Effector memory CD8-positive, alpha-beta T cell (primary cell): Measurements from ENCODE around the gene GXYLT2.

Source experiments
- ATAC-seq: fragments of 150-1000 bp; cut with Tn5 transposase; replicated peaks from 2 replicates; pipeline ENCODE4 v1.10.0; 2021; ENCODE audit warnings: mild to moderate bottlenecking, moderate library complexity
- DNase-seq, 3 experiments: peaks; one replicate each; pipeline ENCODE4 v3.0.0; 2021
- H3K27ac Mint-ChIP-seq, 2 donors: one replicate each; pipeline ENCODE4 v1.8.0; 2022; ENCODE audit warnings: mild to moderate bottlenecking in 2 of 2, mixed read lengths in 2 of 2, moderate library complexity in 2 of 2
- H3K27me3 Mint-ChIP-seq, 2 donors: one replicate each; pipeline ENCODE4 v1.8.0; 2022; ENCODE audit warnings: mixed read lengths in 2 of 2
- H3K36me3 Mint-ChIP-seq: one replicate; pipeline ENCODE4 v1.8.0; 2022; ENCODE audit warnings: mild to moderate bottlenecking, moderate library complexity, mixed read lengths; ENCODE audit not compliant: insufficient read depth
- H3K4me1 Mint-ChIP-seq, 2 donors: one replicate each; pipeline ENCODE4 v1.8.0; 2022; ENCODE audit warnings: low read depth in 2 of 2, mixed read lengths in 2 of 2
- H3K4me3 Mint-ChIP-seq, 2 donors: one replicate each; pipeline ENCODE4 v1.8.0; 2022; ENCODE audit warnings: mild to moderate bottlenecking in 2 of 2, mixed read lengths in 2 of 2, moderate library complexity in 2 of 2
- H3K9me3 Mint-ChIP-seq, 2 donors: one replicate each; pipeline ENCODE4 v1.8.0; 2022; ENCODE audit warnings: mixed read lengths in 2 of 2

The GXYLT2 gene

GRCh38 chr3:72887343-72887704 lies 522 bp upstream of the GXYLT2 start:
- peaks cover 65 to 80% of the 10 kb centered on the region in 2 donors for H3K27me3 Mint-ChIP-seq
- DNase-seq: no peak

GRCh38 chr3:72888546-72889309 lies 882 bp downstream of the GXYLT2 start:
- H3K4me3 Mint-ChIP-seq: peak overlapping the region in 1 of 2 donors; percentile 24

More at GRCh38 chr3:72887343-72887704, 522 bp upstream of the GXYLT2 start:
- no peak for ATAC-seq
- Mint-ChIP-seq H3K36me3 (no peaks in the 10 kb centered on the region), H3K4me1 (peaks cover 3 to 4% of the 10 kb centered on the region in 2 donors), H3K27ac (no peak overlapping the region), H3K4me3 (peak overlapping the region; percentile 60 to 68), H3K9me3 (no peaks in the 10 kb centered on the region)

GRCh38 chr3:72889310-72890165 lies 1.7 kb downstream of the GXYLT2 start:
- Mint-ChIP-seq H3K4me3 (no peak overlapping the region), H3K27me3 (peaks cover 78 to 90% of the 10 kb centered on the region in 2 donors)

More at GRCh38 chr3:72888546-72889309, 882 bp downstream of the GXYLT2 start:
- peaks cover 78 to 92% of the 10 kb centered on the region in 2 donors for H3K27me3 Mint-ChIP-seq
- peaks cover 3 to 4% of the 10 kb centered on the region in 2 donors for H3K4me1 Mint-ChIP-seq
- ATAC-seq (no peak), DNase-seq (no peak)
- no peaks in the 10 kb centered on the region for H3K9me3 Mint-ChIP-seq
- no peak overlapping the region for H3K27ac Mint-ChIP-seq
- H3K36me3 Mint-ChIP-seq: no peaks in the 10 kb centered on the region

GRCh38 chr3:72890166-72890925 lies 2.5 kb downstream of the GXYLT2 start:
- Mint-ChIP-seq H3K36me3 (peaks cover 3% of the 10 kb centered on the region), H3K27me3 (peaks cover 84 to 90% of the 10 kb centered on the region in 2 donors), H3K9me3 (no peaks in the 10 kb centered on the region), H3K4me3 (no peak overlapping the region), H3K4me1 (peaks cover 3 to 4% of the 10 kb centered on the region in 2 donors), H3K27ac (no peak overlapping the region)
- DNase-seq (no peak), ATAC-seq (no peak)

More at GRCh38 chr3:72889310-72890165, 1.7 kb downstream of the GXYLT2 start:
- peaks cover 2% of the 10 kb centered on the region for H3K36me3 Mint-ChIP-seq
- DNase-seq (no peak), ATAC-seq (no peak)
- peaks cover 3 to 4% of the 10 kb centered on the region in 2 donors for H3K4me1 Mint-ChIP-seq
- no peaks in the 10 kb centered on the region for H3K9me3 Mint-ChIP-seq
- H3K27ac Mint-ChIP-seq: no peak overlapping the region

- H3K27ac Mint-ChIP-seq: no peak overlapping the region
- ATAC-seq (no peak), DNase-seq (no peak)
- H3K4me3 Mint-ChIP-seq: no peak overlapping the region
- no peaks in the 10 kb centered on the region for H3K9me3 Mint-ChIP-seq
- peaks cover 83 to 85% of the 10 kb centered on the region in 2 donors for H3K27me3 Mint-ChIP-seq
- peaks cover 3% of the 10 kb centered on the region for H3K36me3 Mint-ChIP-seq
- peaks cover 3 to 4% of the 10 kb centered on the region in 2 donors for H3K4me1 Mint-ChIP-seq
These were observed 3.4 kb downstream of the GXYLT2 start for GRCh38 chr3:72891053-72891855.

GRCh38 chr3:72892081-72892775 lies 4.4 kb downstream of the GXYLT2 start:
- DNase-seq (no peak), ATAC-seq (no peak)
- Mint-ChIP-seq H3K36me3 (peaks cover 3% of the 10 kb centered on the region), H3K4me1 (peaks cover 3 to 4% of the 10 kb centered on the region in 2 donors), H3K27ac (no peak overlapping the region), H3K9me3 (no peaks in the 10 kb centered on the region), H3K27me3 (peaks cover 74 to 81% of the 10 kb centered on the region in 2 donors), H3K4me3 (no peak overlapping the region)

GRCh38 chr3:72892870-72893269 lies 5.0 kb downstream of the GXYLT2 start:
- no peak overlapping the region for H3K27ac Mint-ChIP-seq
- no peaks in the 10 kb centered on the region for H3K9me3 Mint-ChIP-seq
- H3K4me1 Mint-ChIP-seq: no peaks in the 10 kb centered on the region
- H3K36me3 Mint-ChIP-seq: peaks cover 3% of the 10 kb centered on the region
- DNase-seq (no peak), ATAC-seq (no peak)
- H3K27me3 Mint-ChIP-seq: peaks cover 67 to 77% of the 10 kb centered on the region in 2 donors
- H3K4me3 Mint-ChIP-seq: no peak overlapping the region

GRCh38 chr3:72894976-72895552 lies 7.2 kb downstream of the GXYLT2 start:
- H3K4me1 Mint-ChIP-seq: no peaks in the 10 kb centered on the region
- H3K4me3 Mint-ChIP-seq: no peak overlapping the region
- no peaks in the 10 kb centered on the region for H3K9me3 Mint-ChIP-seq
- H3K36me3 Mint-ChIP-seq: peaks cover 3% of the 10 kb centered on the region
- no peak for DNase-seq
- no peak for ATAC-seq
- H3K27ac Mint-ChIP-seq: no peak overlapping the region
- H3K27me3 Mint-ChIP-seq: peaks cover 59 to 65% of the 10 kb centered on the region in 2 donors

GRCh38 chr3:72896996-72897757 lies 9.3 kb downstream of the GXYLT2 start:
- H3K4me3 Mint-ChIP-seq: no peak overlapping the region
- ATAC-seq: no peak
- H3K36me3 Mint-ChIP-seq: peaks cover 3% of the 10 kb centered on the region
- no peaks in the 10 kb centered on the region for H3K4me1 Mint-ChIP-seq
- no peak overlapping the region for H3K27ac Mint-ChIP-seq
- no peaks in the 10 kb centered on the region for H3K9me3 Mint-ChIP-seq
- no peak for DNase-seq
- peaks cover 47 to 51% of the 10 kb centered on the region in 2 donors for H3K27me3 Mint-ChIP-seq

- DNase-seq (no peak), ATAC-seq (no peak)
- Mint-ChIP-seq H3K27ac (no peak overlapping the region), H3K4me3 (no peak overlapping the region), H3K9me3 (no peaks in the 10 kb centered on the region), H3K4me1 (no peaks in the 10 kb centered on the region), H3K36me3 (peaks cover 3% of the 10 kb centered on the region), H3K27me3 (peaks cover 42 to 46% of the 10 kb centered on the region in 2 donors)
These were observed 9.8 kb downstream of the GXYLT2 start for GRCh38 chr3:72897758-72898007.

GRCh38 chr3:72899349-72899765 lies 11.5 kb downstream of the GXYLT2 start:
- no peak overlapping the region for H3K27ac Mint-ChIP-seq
- H3K9me3 Mint-ChIP-seq: no peaks in the 10 kb centered on the region
- H3K4me1 Mint-ChIP-seq: no peaks in the 10 kb centered on the region
- no peak for DNase-seq
- peaks cover 3% of the 10 kb centered on the region for H3K36me3 Mint-ChIP-seq
- H3K27me3 Mint-ChIP-seq: peaks cover 31 to 45% of the 10 kb centered on the region in 2 donors
- H3K4me3 Mint-ChIP-seq: no peak overlapping the region
- ATAC-seq: no peak
